Posterior vena cava (tissue), 2 donors: ENCODE results near the gene PLD4. TPM values are rescaled to one million over a fixed set of nuclear protein-coding genes. Genes with fewer than 3 reads are reported as not detected.
"Not testable (repeated sequence)": the region's sequence is repeated elsewhere in the genome, so short reads cannot be mapped to it uniquely, and the experiment has no call there.

ENCODE experiments used
- DNase-seq: peaks from one replicate; pipeline ENCODE4 v3.0.0-alpha.2; 2020; ENCODE audit warnings: low spot score
- intact Hi-C, 2 donors: fragments of 100-400 bp; cut with DNase I; formaldehyde crosslinking; loops; one replicate each; pipeline versions ENCODE4 v1.14.1 to v1.14.2; 2022 to 2023
- long read RNA-seq, 2 donors: library from polyadenylated mRNA; unstranded; transcript quantifications; one replicate each; pipeline ENCODE4 v2.0.0, GENCODE V29; 2020 to 2021
- total RNA-seq, 2 donors: library from RNA; stranded (reverse); fragmentation: NEBNext Ultra II Directional; extraction: Animal tissue kit (Norgen Biotek cat#: 25700); gene quantifications; one replicate each; pipeline ENCODE4 v1.2.1, GENCODE V29; 2021
- donor health status: DM: yes; HTN: yes; CAD: no.
- donor health status: DM: yes; HTN: yes; CAD: no.

PLD4 gene
- total RNA-seq = under 1 TPM in 1 of 2 donors, not detected in 1; 0.24 TPM
- long read RNA-seq, donor 1 = 0 reads
- long read RNA-seq, donor 2, full-length matches to known transcripts = 1 of 1 reads
- long read RNA-seq, donor 2, partial matches to known transcripts = 0 of 1 reads
- long read RNA-seq, donor 2, other reads (novel, unspliced or antisense) = 0 of 1 reads

- peak; percentile 64 for DNase-seq
- intact Hi-C loops = no loop called here
Observed at GRCh38 chr14:104924421-104925213, at the start of gene PLD4. Gene PLD4 (plus strand): TSS chr14:104924879. CDS start chr14:104927141, 2,262 bp downstream.

- DNase-seq = no peak
- intact Hi-C loops = no loop called here
Observed at GRCh38 chr14:104875412-104875751, 49.3 kb upstream of the PLD4 start.

- DNase-seq = no peak
- intact Hi-C loops = no loop called here
Observed at GRCh38 chr14:104875811-104876210, 48.9 kb upstream of the PLD4 start.

- no peak for DNase-seq
- intact Hi-C loops = no loop called here
Observed at GRCh38 chr14:104876251-104876699, 48.4 kb upstream of the PLD4 start.

GRCh38 chr14:104877066-104877805, 47.4 kb upstream of the PLD4 start:
- intact Hi-C loops = no loop called here
- DNase-seq = no peak

GRCh38 chr14:104877806-104878550, 46.7 kb upstream of the PLD4 start:
- DNase-seq = no peak
- intact Hi-C loops = no loop called here

GRCh38 chr14:104878582-104878981, 46.1 kb upstream of the PLD4 start:
- intact Hi-C loops = no loop called here
- DNase-seq = no peak

GRCh38 chr14:104879201-104879982, 45.3 kb upstream of the PLD4 start:
- no peak for DNase-seq
- intact Hi-C loops = no loop called here

GRCh38 chr14:104879983-104880565, 44.6 kb upstream of the PLD4 start:
- intact Hi-C loops = no loop called here
- no peak for DNase-seq

GRCh38 chr14:104880584-104881210, 44.0 kb upstream of the PLD4 start:
- intact Hi-C loops = no loop called here
- DNase-seq = no peak

GRCh38 chr14:104881369-104881979, 43.2 kb upstream of the PLD4 start:
- intact Hi-C loops = no loop called here
- no peak for DNase-seq

- intact Hi-C loops = no loop called here
- DNase-seq = no peak
Observed at GRCh38 chr14:104882325-104882973, 42.2 kb upstream of the PLD4 start.

GRCh38 chr14:104882991-104883660, 41.6 kb upstream of the PLD4 start:
- intact Hi-C loops = no loop called here
- DNase-seq = no peak

- intact Hi-C loops = no loop called here
- DNase-seq = peak; percentile 67
Observed at GRCh38 chr14:104883681-104884361, 40.9 kb upstream of the PLD4 start.

GRCh38 chr14:104884381-104884780, 40.3 kb upstream of the PLD4 start:
- DNase-seq = peak; percentile 62
- intact Hi-C loops = not testable (repeated sequence)
